ENCODE measurements around the gene BBS9. TPM values are rescaled to one million over a fixed set of nuclear protein-coding genes. Genes with fewer than 3 reads are reported as not detected.

BBS9 gene
- total and polyA plus RNA-seq, 9 of the 15 experiments (the other 6 are each of a cell fraction or from before 2014, with no cell fraction given) = 0.77 to 3.3 (median 2.4) TPM

DNA sequence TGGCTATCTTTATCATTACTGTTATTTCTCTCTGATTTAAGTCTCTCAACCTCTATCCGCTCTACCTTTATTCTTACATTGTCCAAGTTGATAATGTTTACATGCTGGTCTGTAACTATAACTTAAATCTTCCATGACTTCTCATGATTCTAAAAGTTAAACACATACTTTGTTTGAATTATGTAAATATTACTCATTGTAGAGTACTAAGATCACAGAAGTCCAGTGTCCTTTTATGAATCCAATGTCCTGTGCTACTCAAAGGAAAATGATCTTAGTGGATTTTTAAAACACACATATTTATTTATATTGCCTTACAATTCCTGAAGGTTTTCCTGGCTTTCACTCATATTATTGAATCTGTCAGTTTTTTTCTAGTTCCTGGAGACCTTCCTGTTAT is 70.9 kb downstream of the BBS9 start (continued):
- no peak for TF ChIP-seq PREB (CRISPR knock-in tag; IDR thresholded peaks at IDR 0.05)

GRCh38 chr7:33201821-33202220 is 72.5 kb downstream of the BBS9 start:
- Histone ChIP-seq H3K79me2 (ENCODE audit: control insufficient read depth, insufficient read depth, low read length) (no peaks in the 10 kb centered on the region), H3K9ac (ENCODE audit: insufficient read depth in 1 of 2, low read depth in 2 of 2, low read length in 2 of 2) (no peak overlapping the region), H3K27me3 (ENCODE audit: control insufficient read depth in 2 of 2, insufficient read depth in 2 of 2, low read length in 2 of 2) (no peaks in the 10 kb centered on the region), H3K4me3 (no peak overlapping the region), H2AFZ (ENCODE audit: low read depth, low read length) (no peak overlapping the region), H3K4me1 (replicated peaks in 1 of 2; ENCODE audit: control insufficient read depth in 2 of 2, insufficient read depth in 2 of 2, low read length in 2 of 2) (no peaks in the 10 kb centered on the region), H3K27ac (ENCODE audit: extremely low read depth, low read depth, low read length) (no peak overlapping the region), H3K9me1 (ENCODE audit: control insufficient read depth, insufficient read depth, low read length) (no peaks in the 10 kb centered on the region), H3K9me3 (replicated peaks; ENCODE audit: control insufficient read depth, insufficient read depth, low read depth, low read length) (no peaks in the 10 kb centered on the region), H3K4me2 (ENCODE audit: insufficient read depth, low read length) (no peak overlapping the region), H4K20me1 (replicated peaks; ENCODE audit: control insufficient read depth, insufficient read depth, low read length) (no peaks in the 10 kb centered on the region), H3K36me3 (ENCODE audit: control insufficient read depth, insufficient read depth, low read length) (no peaks in the 10 kb centered on the region)
- in situ Hi-C loops (cut with MboI) (no loop called here), intact Hi-C loops (cut with micrococcal nuclease) (no loop called here)
- POLR2A ChIA-PET = interaction anchor here (0.6 kb wide), 1 partner anchor 1033 kb away, joined by 3 read pairs; no protein-coding TSS in a partner anchor
- CTCF ChIA-PET (ENCODE audit: low intra/inter-chr PET ratio) = no interaction called here
- ATAC-seq = no peak
- no peak for FAIRE-seq
- no TSS peak for BruUV-seq (replicated peaks)
- WGBS (ENCODE audit: insufficient coverage, low coverage, missing lambda C conversion rate) = 0% methylated on average over 2 of the region's 2 CpGs
- no peak for DNase-seq (ENCODE audit: extremely low read depth in 1 of 4, low spot score in 3 of 4)
- no peak for TF ChIP-seq TBP (optimal IDR thresholded peaks at IDR 0.05; ENCODE audit: low read depth, low read length)
- no peak for TF ChIP-seq FOXK2 (conservative IDR thresholded peaks at IDR 0.05 in 1 of 2, IDR thresholded peaks at IDR 0.05 in 1 of 2; ENCODE audit: low read depth in 2 of 2)
- TF ChIP-seq FOXJ3 (CRISPR knock-in tag; IDR thresholded peaks at IDR 0.05) = no peak
- no peak for TF ChIP-seq ZNF583 (CRISPR knock-in tag; IDR thresholded peaks at IDR 0.05)
- TF ChIP-seq, protein P1, sequence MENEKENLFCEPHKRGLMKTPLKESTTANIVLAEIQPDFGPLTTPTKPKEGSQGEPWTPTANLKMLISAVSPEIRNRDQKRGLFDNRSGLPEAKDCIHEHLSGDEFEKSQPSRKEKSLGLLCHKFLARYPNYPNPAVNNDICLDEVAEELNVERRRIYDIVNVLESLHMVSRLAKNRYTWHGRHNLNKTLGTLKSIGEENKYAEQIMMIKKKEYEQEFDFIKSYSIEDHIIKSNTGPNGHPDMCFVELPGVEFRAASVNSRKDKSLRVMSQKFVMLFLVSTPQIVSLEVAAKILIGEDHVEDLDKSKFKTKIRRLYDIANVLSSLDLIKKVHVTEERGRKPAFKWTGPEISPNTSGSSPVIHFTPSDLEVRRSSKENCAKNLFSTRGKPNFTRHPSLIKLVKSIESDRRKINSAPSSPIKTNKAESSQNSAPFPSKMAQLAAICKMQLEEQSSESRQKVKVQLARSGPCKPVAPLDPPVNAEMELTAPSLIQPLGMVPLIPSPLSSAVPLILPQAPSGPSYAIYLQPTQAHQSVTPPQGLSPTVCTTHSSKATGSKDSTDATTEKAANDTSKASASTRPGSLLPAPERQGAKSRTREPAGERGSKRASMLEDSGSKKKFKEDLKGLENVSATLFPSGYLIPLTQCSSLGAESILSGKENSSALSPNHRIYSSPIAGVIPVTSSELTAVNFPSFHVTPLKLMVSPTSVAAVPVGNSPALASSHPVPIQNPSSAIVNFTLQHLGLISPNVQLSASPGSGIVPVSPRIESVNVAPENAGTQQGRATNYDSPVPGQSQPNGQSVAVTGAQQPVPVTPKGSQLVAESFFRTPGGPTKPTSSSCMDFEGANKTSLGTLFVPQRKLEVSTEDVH (IDR thresholded peaks at IDR 0.05; ENCODE audit: low read depth, partially characterized antibody) = no peak
- no peak for TF ChIP-seq ZBTB43 (CRISPR knock-in tag; IDR thresholded peaks at IDR 0.05)
- no peak for TF ChIP-seq ZNF280A (IDR thresholded peaks at IDR 0.05; ENCODE audit: low read depth, partially characterized antibody)
- no peak for TF ChIP-seq ZNF239 (CRISPR knock-in tag; IDR thresholded peaks at IDR 0.05)
- TF ChIP-seq HDAC8 (tag; IDR thresholded peaks at IDR 0.05) = no peak
- no peak for TF ChIP-seq PHB2 (IDR thresholded peaks at IDR 0.05; ENCODE audit: low read depth)
- TF ChIP-seq PRMT5 (CRISPR knock-in tag; IDR thresholded peaks at IDR 0.05) = no peak
- TF ChIP-seq GTF2F1 (IDR thresholded peaks at IDR 0.05; ENCODE audit: low read depth, low read length) = no peak
- TF ChIP-seq TEAD4 (IDR thresholded peaks at IDR 0.05; ENCODE audit: low read length) = no peak
- TF ChIP-seq TEAD4 (CRISPR knock-in tag; IDR thresholded peaks at IDR 0.05; ENCODE audit: borderline replicate concordance) = no peak
- no peak for TF ChIP-seq PURB (CRISPR knock-in tag; IDR thresholded peaks at IDR 0.05; ENCODE audit: low read depth)
- TF ChIP-seq SMAD2 (IDR thresholded peaks at IDR 0.05; ENCODE audit: low read depth, low read length) = no peak

All from K562 (cell line).